ENCODE results near the gene CORO1C. TPM values are rescaled to one million over a fixed set of nuclear protein-coding genes. Genes with fewer than 3 reads are reported as not detected.
A peak's percentile ranks its signal among the peaks of the same experiment; 100 is the strongest.
"Not testable (repeated sequence)": the region's sequence is repeated elsewhere in the genome, so short reads cannot be mapped to it uniquely, and the experiment has no call there.

CORO1C gene
- total RNA-seq, 1 donor from 2014 or later: 391 TPM

- no peak for TF ChIP-seq EZH2 (IDR thresholded peaks at IDR 0.05; ENCODE audit: insufficient read depth, low read length)
- TF ChIP-seq CTCF (IDR thresholded peaks at IDR 0.05; ENCODE audit: insufficient read depth, low read depth, low read length): no peak
- H3K9me3 Mint-ChIP-seq (ENCODE audit: unreplicated experiment): no peaks in the 10 kb centered on the region
- no peak for DNase-seq (ENCODE audit: low read depth)
These were observed 6.9 kb upstream of the CORO1C start for GRCh38 chr12:108738170-108738569.

GRCh38 chr12:108735855-108736254 lies 4.5 kb upstream of the CORO1C start:
- H3K79me2 ChIP-seq (ENCODE audit: insufficient read depth, low read length): peaks cover 4% of the 10 kb centered on the region
- no peak overlapping the region for H3K4me2 ChIP-seq (ENCODE audit: low read length)
- no peak overlapping the region for H3K4me3 ChIP-seq (ENCODE audit: insufficient read depth, low read depth, low read length)
- no peaks in the 10 kb centered on the region for H3K27me3 ChIP-seq (ENCODE audit: insufficient read depth, low read length)
- peaks cover 2% of the 10 kb centered on the region for H4K20me1 ChIP-seq (ENCODE audit: insufficient read depth, low read length)
- peaks cover 2% of the 10 kb centered on the region for H3K9me3 ChIP-seq (ENCODE audit: insufficient read depth, low read depth, low read length)
- H3K36me3 ChIP-seq (ENCODE audit: insufficient read depth, low read length): no peaks in the 10 kb centered on the region
- TF ChIP-seq EZH2 (IDR thresholded peaks at IDR 0.05; ENCODE audit: insufficient read depth, low read length) (no peak), CTCF (IDR thresholded peaks at IDR 0.05; ENCODE audit: insufficient read depth, low read depth, low read length) (no peak)
- peaks cover 3% of the 10 kb centered on the region for H3K27me3 Mint-ChIP-seq (ENCODE audit: low read depth, unreplicated experiment)
- H3K27ac Mint-ChIP-seq (ENCODE audit: unreplicated experiment): no peak overlapping the region
- H2AFZ ChIP-seq (ENCODE audit: low read depth, low read length): no peak overlapping the region
- FAIRE-seq (no peak), DNase-seq (ENCODE audit: low read depth) (no peak)
- no peak overlapping the region for H3K27ac ChIP-seq (ENCODE audit: low read depth, low read length)
- no peak overlapping the region for H3K9ac ChIP-seq (ENCODE audit: low read length)
- peaks cover 9% of the 10 kb centered on the region for H3K4me1 ChIP-seq (ENCODE audit: insufficient read depth, low read length)
- peaks cover 8% of the 10 kb centered on the region for H3K4me1 Mint-ChIP-seq (ENCODE audit: low read depth, unreplicated experiment)
- H3K4me3 Mint-ChIP-seq (ENCODE audit: unreplicated experiment): no peak overlapping the region
- H3K36me3 Mint-ChIP-seq (ENCODE audit: low read depth, unreplicated experiment): no peaks in the 10 kb centered on the region
- no peaks in the 10 kb centered on the region for H3K9me3 Mint-ChIP-seq (ENCODE audit: unreplicated experiment)

More at GRCh38 chr12:108738170-108738569, 6.9 kb upstream of the CORO1C start:
- FAIRE-seq: no peak
- Histone ChIP-seq H3K4me1 (ENCODE audit: insufficient read depth, low read length) (peaks cover 2% of the 10 kb centered on the region), H3K27ac (ENCODE audit: low read depth, low read length) (no peak overlapping the region), H2AFZ (ENCODE audit: low read depth, low read length) (no peak overlapping the region), H3K4me3 (ENCODE audit: insufficient read depth, low read depth, low read length) (no peak overlapping the region), H4K20me1 (ENCODE audit: insufficient read depth, low read length) (no peaks in the 10 kb centered on the region), H3K9me3 (ENCODE audit: insufficient read depth, low read depth, low read length) (peaks cover 2% of the 10 kb centered on the region), H3K9ac (ENCODE audit: low read length) (no peak overlapping the region), H3K36me3 (ENCODE audit: insufficient read depth, low read length) (no peaks in the 10 kb centered on the region), H3K79me2 (ENCODE audit: insufficient read depth, low read length) (no peaks in the 10 kb centered on the region), H3K4me2 (ENCODE audit: low read length) (no peak overlapping the region), H3K27me3 (ENCODE audit: insufficient read depth, low read length) (no peaks in the 10 kb centered on the region)
- H3K4me3 Mint-ChIP-seq (ENCODE audit: unreplicated experiment): no peak overlapping the region
- peaks cover 3% of the 10 kb centered on the region for H3K27me3 Mint-ChIP-seq (ENCODE audit: low read depth, unreplicated experiment)
- H3K27ac Mint-ChIP-seq (ENCODE audit: unreplicated experiment): no peak overlapping the region
- H3K4me1 Mint-ChIP-seq (ENCODE audit: low read depth, unreplicated experiment): peaks cover 2% of the 10 kb centered on the region
- H3K36me3 Mint-ChIP-seq (ENCODE audit: low read depth, unreplicated experiment): no peaks in the 10 kb centered on the region

GRCh38 chr12:108734200-108734906 lies 3.0 kb upstream of the CORO1C start:
- peak overlapping the region; percentile 55 for H3K27ac Mint-ChIP-seq (ENCODE audit: unreplicated experiment)
- Histone ChIP-seq H3K9me3 (ENCODE audit: insufficient read depth, low read depth, low read length) (peaks cover 2% of the 10 kb centered on the region), H3K27me3 (ENCODE audit: insufficient read depth, low read length) (no peaks in the 10 kb centered on the region), H2AFZ (ENCODE audit: low read depth, low read length) (no peak overlapping the region), H3K36me3 (ENCODE audit: insufficient read depth, low read length) (no peaks in the 10 kb centered on the region), H3K79me2 (ENCODE audit: insufficient read depth, low read length) (peaks cover 18% of the 10 kb centered on the region), H3K4me1 (ENCODE audit: insufficient read depth, low read length) (peaks cover 9% of the 10 kb centered on the region), H3K9ac (ENCODE audit: low read length) (peak overlapping the region; percentile 32), H3K4me2 (ENCODE audit: low read length) (peak overlapping the region; percentile 10), H3K4me3 (ENCODE audit: insufficient read depth, low read depth, low read length) (no peak overlapping the region), H4K20me1 (ENCODE audit: insufficient read depth, low read length) (peaks cover 5% of the 10 kb centered on the region), H3K27ac (ENCODE audit: low read depth, low read length) (peak overlapping the region; percentile 67)
- H3K27me3 Mint-ChIP-seq (ENCODE audit: low read depth, unreplicated experiment): no peaks in the 10 kb centered on the region
- TF ChIP-seq CTCF (IDR thresholded peaks at IDR 0.05; ENCODE audit: insufficient read depth, low read depth, low read length) (no peak), EZH2 (IDR thresholded peaks at IDR 0.05; ENCODE audit: insufficient read depth, low read length) (no peak)
- no peak overlapping the region for H3K4me3 Mint-ChIP-seq (ENCODE audit: unreplicated experiment)
- peaks cover 8% of the 10 kb centered on the region for H3K4me1 Mint-ChIP-seq (ENCODE audit: low read depth, unreplicated experiment)
- H3K36me3 Mint-ChIP-seq (ENCODE audit: low read depth, unreplicated experiment): no peaks in the 10 kb centered on the region
- H3K9me3 Mint-ChIP-seq (ENCODE audit: unreplicated experiment): no peaks in the 10 kb centered on the region
- DNase-seq (ENCODE audit: low read depth) (peak; percentile 94), FAIRE-seq (peak; percentile 13)

GRCh38 chr12:108733230-108733531 lies 1.9 kb upstream of the CORO1C start:
- H2AFZ ChIP-seq (ENCODE audit: low read depth, low read length); FAIRE-seq; H3K4me3 ChIP-seq (ENCODE audit: insufficient read depth, low read depth, low read length); H3K36me3 Mint-ChIP-seq (ENCODE audit: low read depth, unreplicated experiment); H3K4me2 ChIP-seq (ENCODE audit: low read length); H3K27ac ChIP-seq (ENCODE audit: low read depth, low read length); H3K4me3 Mint-ChIP-seq (ENCODE audit: unreplicated experiment); H3K27me3 ChIP-seq (ENCODE audit: insufficient read depth, low read length); H3K9ac ChIP-seq (ENCODE audit: low read length); H3K36me3 ChIP-seq (ENCODE audit: insufficient read depth, low read length); H3K27ac Mint-ChIP-seq (ENCODE audit: unreplicated experiment); DNase-seq (ENCODE audit: low read depth); H3K9me3 ChIP-seq (ENCODE audit: insufficient read depth, low read depth, low read length); H3K27me3 Mint-ChIP-seq (ENCODE audit: low read depth, unreplicated experiment); H3K9me3 Mint-ChIP-seq (ENCODE audit: unreplicated experiment): not testable (repeated sequence)
- peaks cover 16% of the 10 kb centered on the region for H3K4me1 Mint-ChIP-seq (ENCODE audit: low read depth, unreplicated experiment)
- H3K4me1 ChIP-seq (ENCODE audit: insufficient read depth, low read length): peaks cover 16% of the 10 kb centered on the region
- H4K20me1 ChIP-seq (ENCODE audit: insufficient read depth, low read length): peaks cover 14% of the 10 kb centered on the region
- peaks cover 30% of the 10 kb centered on the region for H3K79me2 ChIP-seq (ENCODE audit: insufficient read depth, low read length)

All from astrocyte (in vitro differentiated cells and primary cell).